ENCODE data around the gene EVA1C.

DNA sequence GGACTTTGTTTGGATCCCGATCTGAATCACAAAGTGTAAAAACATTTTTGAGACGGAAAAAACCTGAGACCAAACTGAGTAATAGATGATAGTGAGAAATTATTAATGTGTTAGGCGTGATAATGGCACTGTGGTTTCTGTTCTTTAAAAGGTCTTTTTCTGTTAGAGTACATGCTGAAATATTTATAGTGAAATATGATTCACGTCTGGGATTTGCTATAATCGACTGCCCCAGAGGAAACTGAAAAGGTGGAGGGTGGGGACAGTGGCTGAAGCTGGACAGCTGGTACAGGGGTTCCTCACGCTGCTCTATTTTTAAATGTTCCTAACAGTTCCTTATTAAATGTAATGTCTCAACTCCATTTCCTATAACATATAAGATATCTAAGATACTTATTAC lies 30.9 kb upstream of the EVA1C start:
- TF ChIP-seq CTCF (IDR thresholded peaks at IDR 0.05) (no peak), POLR2A (IDR thresholded peaks at IDR 0.05) (no peak)

All from lower leg skin (tissue), 3 donors.